HG03378 (cell line): ENCODE results near the gene CHRNG.
"Not testable (repeated sequence)": the region's sequence is repeated elsewhere in the genome, so short reads cannot be mapped to it uniquely, and the experiment has no call there.

ENCODE experiments used
- ATAC-seq: cut with Tn5 transposase; IDR thresholded peaks from one replicate; pipeline ENCODE4 v1.9.1; 2021; ENCODE audit warnings: mild to moderate bottlenecking, moderate library complexity; ENCODE audit not compliant: unreplicated experiment

The CHRNG gene

GRCh38 chr2:232543928-232544631, 4.6 kb downstream of the CHRNG start:
- no peak for ATAC-seq

GRCh38 chr2:232544674-232545073, 5.2 kb downstream of the CHRNG start:
- no peak for ATAC-seq

- ATAC-seq, result no peak
Measured at GRCh38 chr2:232545511-232546375, 6.3 kb downstream of the CHRNG start.

- no peak for ATAC-seq
Measured at GRCh38 chr2:232547991-232548390, 8.5 kb downstream of the CHRNG start.

GRCh38 chr2:232549655-232550353, 10.3 kb downstream of the CHRNG start:
- no peak for ATAC-seq

- ATAC-seq, result peak; percentile 85
Measured at GRCh38 chr2:232550354-232551249, 11.1 kb downstream of the CHRNG start, which contains the start of the genes EIF4E2 and TIGD1. Gene EIF4E2, plus strand, starts transcription at chr2:232550689. Its CDS starts 36 bp downstream, at chr2:232550725. Gene TIGD1, minus strand, starts transcription at chr2:232550557. Its CDS starts 675 bp downstream, at chr2:232549882.

- ATAC-seq, result no peak
Measured at GRCh38 chr2:232551250-232551638, 11.8 kb downstream of the CHRNG start.

DNA sequence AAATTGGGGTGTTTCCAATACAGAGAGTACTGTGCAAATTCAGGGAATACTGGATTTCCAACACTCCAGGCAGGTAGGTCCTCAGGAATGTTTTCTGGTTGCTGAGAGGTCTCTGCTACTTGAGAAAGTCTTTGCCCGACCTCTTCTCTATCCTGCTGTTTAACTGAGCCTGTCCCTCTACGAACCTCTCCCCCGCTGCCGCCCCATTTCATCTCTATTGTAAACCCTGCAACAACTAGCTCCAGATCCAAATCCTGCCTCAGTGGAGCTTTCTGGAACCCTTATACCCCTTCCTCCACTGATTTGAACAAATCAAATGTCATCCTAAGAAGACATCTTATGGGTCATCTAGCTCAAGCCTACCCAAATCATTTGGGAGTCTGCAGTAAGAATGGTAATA, 12.3 kb downstream of the CHRNG start:
- ATAC-seq, result no peak

GRCh38 chr2:232556426-232556825, 16.9 kb downstream of the CHRNG start:
- ATAC-seq, result no peak

- no peak for ATAC-seq
Measured at GRCh38 chr2:232562515-232563151, 23.1 kb downstream of the CHRNG start.

DNA sequence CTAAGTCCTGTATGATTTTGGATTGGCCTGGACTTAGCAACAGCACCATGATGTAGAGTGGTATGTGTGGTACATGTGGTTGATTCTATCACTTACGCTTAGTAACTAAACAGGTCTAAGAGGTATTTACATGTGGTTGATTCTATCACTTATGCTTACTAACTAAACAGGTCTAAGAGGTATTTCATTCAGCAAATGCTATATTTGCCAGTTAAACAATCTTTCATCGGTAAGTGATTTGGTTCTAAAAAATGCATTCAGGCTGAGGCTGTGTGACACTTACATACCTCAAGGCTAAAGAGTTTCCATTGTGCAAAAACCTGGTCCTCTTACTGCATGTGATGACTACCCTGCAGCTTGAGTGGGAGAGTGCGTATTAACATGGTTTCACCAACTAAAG, 24.1 kb downstream of the CHRNG start:
- ATAC-seq, result no peak

GRCh38 chr2:232567721-232568120, 28.2 kb downstream of the CHRNG start:
- no peak for ATAC-seq

GRCh38 chr2:232568161-232568560, 28.7 kb downstream of the CHRNG start:
- ATAC-seq, result no peak

GRCh38 chr2:232569541-232569940, 30.0 kb downstream of the CHRNG start:
- no peak for ATAC-seq

DNA sequence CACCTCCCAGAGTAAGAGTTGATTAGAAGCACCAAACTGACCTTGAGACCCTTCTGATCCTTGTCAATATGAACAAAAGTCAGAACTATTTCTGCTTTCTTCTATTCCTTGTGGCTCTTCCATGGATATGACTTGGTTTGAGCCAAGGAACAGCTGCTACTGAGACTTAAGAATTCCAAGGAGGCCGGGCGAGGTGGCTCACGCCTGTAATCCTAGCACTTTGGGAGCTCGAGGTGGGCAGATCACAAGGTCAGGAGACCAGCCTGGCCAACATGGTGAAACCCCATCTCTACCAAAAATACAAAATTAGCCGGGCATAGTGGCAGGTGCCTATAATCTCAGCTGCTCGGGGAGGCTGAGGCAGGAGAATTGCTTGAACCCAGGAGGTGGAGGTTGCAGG, 31.0 kb downstream of the CHRNG start:
- not testable (repeated sequence) for ATAC-seq

- no peak for ATAC-seq
Measured at GRCh38 chr2:232571026-232571474, 31.6 kb downstream of the CHRNG start.

GRCh38 chr2:232573042-232573441, 33.5 kb downstream of the CHRNG start:
- no peak for ATAC-seq

GRCh38 chr2:232573771-232574435, 34.4 kb downstream of the CHRNG start:
- ATAC-seq, result no peak

DNA sequence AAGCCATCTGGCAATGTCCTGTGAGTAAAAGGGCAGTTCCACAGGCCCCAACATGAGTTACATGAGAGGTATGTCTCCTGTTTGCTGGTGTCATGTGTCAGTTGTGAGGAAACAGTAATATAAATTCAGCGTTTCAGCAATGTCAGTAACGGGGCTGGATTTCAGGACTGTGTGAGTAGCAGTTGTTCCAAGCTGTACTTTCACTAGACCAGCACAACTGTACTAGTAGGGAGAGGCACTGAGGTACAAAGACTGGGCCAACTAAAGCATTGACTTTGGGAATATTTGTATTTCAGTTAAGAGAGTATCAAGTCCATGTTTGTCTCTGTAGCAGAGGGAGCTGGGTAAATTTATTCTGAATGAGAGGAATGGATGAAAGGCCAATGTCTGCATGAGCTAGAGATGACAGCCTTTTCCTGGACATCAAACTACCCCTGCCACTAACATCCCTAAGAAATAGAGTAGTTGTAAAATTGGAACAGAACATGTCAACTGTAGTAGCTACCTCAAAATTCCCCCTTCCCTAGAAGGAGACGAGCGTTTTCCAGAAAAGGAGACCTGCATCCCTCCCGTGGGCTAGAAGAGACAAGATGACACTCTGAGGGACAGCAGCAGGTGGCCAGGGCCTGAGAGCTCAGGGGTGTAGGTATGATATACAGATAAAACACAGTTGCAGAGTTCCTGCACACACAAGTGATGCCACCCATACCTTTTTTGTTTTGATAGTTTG, 35.3 kb downstream of the CHRNG start:
- ATAC-seq, result no peak
